ENCODE results near the gene FAM3A.

DNA sequence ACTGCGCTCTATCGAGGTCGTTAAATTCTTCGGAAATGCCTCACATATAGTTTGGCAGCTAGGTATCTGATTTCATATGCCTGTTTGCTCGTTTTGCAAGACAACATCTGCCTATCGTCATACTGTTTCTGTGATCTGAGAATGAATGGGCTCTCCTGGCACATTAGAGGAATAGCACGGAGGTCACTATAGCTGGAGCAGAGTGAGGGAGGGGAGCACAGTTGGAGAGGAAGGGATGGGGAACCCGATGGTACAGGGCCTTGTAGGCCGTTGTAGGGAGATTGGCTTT lies 31.9 kb upstream of the FAM3A start:
- TF ChIP-seq, protein P1, sequence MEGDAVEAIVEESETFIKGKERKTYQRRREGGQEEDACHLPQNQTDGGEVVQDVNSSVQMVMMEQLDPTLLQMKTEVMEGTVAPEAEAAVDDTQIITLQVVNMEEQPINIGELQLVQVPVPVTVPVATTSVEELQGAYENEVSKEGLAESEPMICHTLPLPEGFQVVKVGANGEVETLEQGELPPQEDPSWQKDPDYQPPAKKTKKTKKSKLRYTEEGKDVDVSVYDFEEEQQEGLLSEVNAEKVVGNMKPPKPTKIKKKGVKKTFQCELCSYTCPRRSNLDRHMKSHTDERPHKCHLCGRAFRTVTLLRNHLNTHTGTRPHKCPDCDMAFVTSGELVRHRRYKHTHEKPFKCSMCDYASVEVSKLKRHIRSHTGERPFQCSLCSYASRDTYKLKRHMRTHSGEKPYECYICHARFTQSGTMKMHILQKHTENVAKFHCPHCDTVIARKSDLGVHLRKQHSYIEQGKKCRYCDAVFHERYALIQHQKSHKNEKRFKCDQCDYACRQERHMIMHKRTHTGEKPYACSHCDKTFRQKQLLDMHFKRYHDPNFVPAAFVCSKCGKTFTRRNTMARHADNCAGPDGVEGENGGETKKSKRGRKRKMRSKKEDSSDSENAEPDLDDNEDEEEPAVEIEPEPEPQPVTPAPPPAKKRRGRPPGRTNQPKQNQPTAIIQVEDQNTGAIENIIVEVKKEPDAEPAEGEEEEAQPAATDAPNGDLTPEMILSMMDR (conservative IDR thresholded peaks at IDR 0.05; ENCODE audit: low read length) = no peak
- TF ChIP-seq EZH2phosphoT487 (IDR thresholded peaks at IDR 0.05; ENCODE audit: borderline replicate concordance, low read depth, low read length) = no peak
